ENCODE measurements around the gene BLID.

DNA sequence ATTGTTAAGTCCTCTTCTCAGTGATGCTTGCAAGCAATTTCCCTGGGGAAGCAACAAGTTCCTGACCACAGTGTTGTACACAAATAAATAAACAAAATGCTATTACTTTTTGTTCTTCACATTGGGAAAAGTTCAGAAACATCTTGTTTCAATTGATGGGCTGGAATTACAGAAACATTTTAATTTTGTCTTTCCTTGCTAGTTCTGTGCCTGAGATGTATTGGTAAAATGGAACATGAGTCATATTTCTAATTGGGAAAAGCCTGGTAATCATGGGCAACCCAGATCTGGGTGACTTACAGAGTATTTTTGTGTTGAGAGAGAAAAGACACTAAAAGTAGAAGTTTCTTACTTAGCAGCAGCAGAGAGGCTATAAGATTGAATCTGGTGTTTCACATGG, 576 bp upstream of the BLID start:
- TF ChIP-seq, protein P1, sequence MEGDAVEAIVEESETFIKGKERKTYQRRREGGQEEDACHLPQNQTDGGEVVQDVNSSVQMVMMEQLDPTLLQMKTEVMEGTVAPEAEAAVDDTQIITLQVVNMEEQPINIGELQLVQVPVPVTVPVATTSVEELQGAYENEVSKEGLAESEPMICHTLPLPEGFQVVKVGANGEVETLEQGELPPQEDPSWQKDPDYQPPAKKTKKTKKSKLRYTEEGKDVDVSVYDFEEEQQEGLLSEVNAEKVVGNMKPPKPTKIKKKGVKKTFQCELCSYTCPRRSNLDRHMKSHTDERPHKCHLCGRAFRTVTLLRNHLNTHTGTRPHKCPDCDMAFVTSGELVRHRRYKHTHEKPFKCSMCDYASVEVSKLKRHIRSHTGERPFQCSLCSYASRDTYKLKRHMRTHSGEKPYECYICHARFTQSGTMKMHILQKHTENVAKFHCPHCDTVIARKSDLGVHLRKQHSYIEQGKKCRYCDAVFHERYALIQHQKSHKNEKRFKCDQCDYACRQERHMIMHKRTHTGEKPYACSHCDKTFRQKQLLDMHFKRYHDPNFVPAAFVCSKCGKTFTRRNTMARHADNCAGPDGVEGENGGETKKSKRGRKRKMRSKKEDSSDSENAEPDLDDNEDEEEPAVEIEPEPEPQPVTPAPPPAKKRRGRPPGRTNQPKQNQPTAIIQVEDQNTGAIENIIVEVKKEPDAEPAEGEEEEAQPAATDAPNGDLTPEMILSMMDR (conservative IDR thresholded peaks at IDR 0.05; ENCODE audit: low read depth, low read length) = no peak
- no peak for TF ChIP-seq EZH2 (IDR thresholded peaks at IDR 0.05; ENCODE audit: low read length, unreplicated experiment)

Measured in PC-3 (cell line).